ENCODE measurements around the gene TDRD12. TPM values are rescaled to one million over a fixed set of nuclear protein-coding genes. Genes with fewer than 3 reads are reported as not detected.
"Not testable (repeated sequence)": the region's sequence is repeated elsewhere in the genome, so short reads cannot be mapped to it uniquely, and the experiment has no call there.

The TDRD12 gene
- total RNA-seq, 2 donors from 2014 or later = 0.52 TPM; not detected in 1

DNA sequence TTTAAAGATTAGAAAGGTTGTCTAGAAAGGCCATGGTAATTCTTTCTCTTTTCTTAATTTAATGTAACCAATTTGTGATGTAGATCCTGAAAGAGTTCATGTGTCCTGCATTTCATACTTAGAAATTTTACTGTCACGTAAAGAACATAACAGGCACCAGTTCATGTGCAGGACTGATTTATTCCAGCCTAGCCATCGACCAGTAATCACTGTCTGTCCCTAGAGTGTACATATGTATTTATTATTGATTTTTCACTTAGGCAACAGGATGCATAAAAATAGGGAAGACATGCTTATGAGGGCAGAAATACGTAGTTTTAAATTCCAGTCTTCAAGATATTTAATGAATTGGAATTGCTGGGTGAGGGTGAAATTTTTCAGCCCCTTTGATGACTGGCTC lies 37.6 kb downstream of the TDRD12 start:
- no peaks in the 10 kb centered on the region for H3K36me3 ChIP-seq (replicated peaks in 1 of 2; ENCODE audit: insufficient read depth in 1 of 2, low read depth in 2 of 2)
- TF ChIP-seq CTCF (IDR thresholded peaks at IDR 0.05) (no peak), POLR2A (IDR thresholded peaks at IDR 0.05) (no peak)
- no peak overlapping the region for H3K27ac ChIP-seq
- DNase-seq = no peak
- intact Hi-C loops (cut with DNase I) = no loop called here
- no peak for ATAC-seq
- no peaks in the 10 kb centered on the region for H3K27me3 ChIP-seq
- no peaks in the 10 kb centered on the region for H3K4me1 ChIP-seq
- no peak overlapping the region for H3K4me3 ChIP-seq
- 70 to 73% methylated on average over 3 of the region's 3 CpGs for WGBS, 2 donors
- no peaks in the 10 kb centered on the region for H3K9me3 ChIP-seq

- H3K27ac ChIP-seq; H3K9me3 ChIP-seq; H3K4me1 ChIP-seq; DNase-seq; H3K27me3 ChIP-seq; H3K4me3 ChIP-seq; intact Hi-C loops (cut with DNase I); H3K36me3 ChIP-seq (replicated peaks in 1 of 2; ENCODE audit: insufficient read depth in 1 of 2, low read depth in 2 of 2); ATAC-seq: not testable (repeated sequence)
- 79 to 87% methylated on average over 5 of the region's 5 CpGs for WGBS, 2 donors
Measured at GRCh38 chr19:32765365-32765764, 45.8 kb downstream of the TDRD12 start.

GRCh38 chr19:32767951-32768679 lies 48.5 kb downstream of the TDRD12 start:
- 84% methylated on average over 6 of the region's 6 CpGs for WGBS, 2 donors
- no peak for TF ChIP-seq CTCF (IDR thresholded peaks at IDR 0.05)
- TF ChIP-seq POLR2A (IDR thresholded peaks at IDR 0.05) = no peak
- no peak for DNase-seq
- Histone ChIP-seq H3K4me1 (no peaks in the 10 kb centered on the region), H3K27me3 (no peaks in the 10 kb centered on the region), H3K4me3 (no peak overlapping the region), H3K9me3 (no peaks in the 10 kb centered on the region), H3K36me3 (replicated peaks in 1 of 2; ENCODE audit: insufficient read depth in 1 of 2, low read depth in 2 of 2) (no peaks in the 10 kb centered on the region), H3K27ac (no peak overlapping the region)
- no peak for ATAC-seq
- intact Hi-C loops (cut with DNase I) = no loop called here

- no peaks in the 10 kb centered on the region for H3K27me3 ChIP-seq
- 81 to 85% methylated on average over 5 of the region's 5 CpGs for WGBS, 2 donors
- no peak overlapping the region for H3K4me3 ChIP-seq
- no peaks in the 10 kb centered on the region for H3K36me3 ChIP-seq (replicated peaks in 1 of 2; ENCODE audit: insufficient read depth in 1 of 2, low read depth in 2 of 2)
- H3K9me3 ChIP-seq = no peaks in the 10 kb centered on the region
- ATAC-seq (no peak), DNase-seq (no peak)
- TF ChIP-seq POLR2A (IDR thresholded peaks at IDR 0.05) = no peak
- TF ChIP-seq CTCF (IDR thresholded peaks at IDR 0.05) = no peak
- H3K4me1 ChIP-seq = no peaks in the 10 kb centered on the region
- H3K27ac ChIP-seq = no peak overlapping the region
- intact Hi-C loops (cut with DNase I) = no loop called here
Measured at GRCh38 chr19:32771596-32771995, 52.0 kb downstream of the TDRD12 start.

DNA sequence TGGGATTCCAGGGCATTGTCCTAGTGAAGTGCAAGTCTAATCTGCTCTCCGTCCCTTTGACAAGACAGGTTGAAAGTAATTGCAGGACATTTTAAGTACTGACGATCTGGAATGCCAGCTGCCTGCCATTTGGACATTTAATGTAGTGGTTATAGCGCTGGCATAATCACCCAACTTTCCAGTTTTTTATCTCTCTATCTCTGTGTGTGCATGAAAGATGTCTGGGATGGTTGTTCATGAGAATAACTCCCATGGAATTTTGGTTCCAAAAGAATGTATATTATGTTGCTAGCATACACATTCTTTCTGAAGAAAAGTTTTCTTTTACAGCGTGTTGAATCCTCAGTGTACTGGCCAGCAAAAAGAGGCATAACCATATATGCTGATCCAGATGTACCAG lies 53.6 kb downstream of the TDRD12 start:
- DNase-seq = no peak
- H3K36me3 ChIP-seq (replicated peaks in 1 of 2; ENCODE audit: insufficient read depth in 1 of 2, low read depth in 2 of 2) = no peaks in the 10 kb centered on the region
- H3K4me1 ChIP-seq = no peaks in the 10 kb centered on the region
- H3K27ac ChIP-seq = no peak overlapping the region
- intact Hi-C loops (cut with DNase I) = no loop called here
- no peak overlapping the region for H3K4me3 ChIP-seq
- TF ChIP-seq CTCF (IDR thresholded peaks at IDR 0.05) (no peak), POLR2A (IDR thresholded peaks at IDR 0.05) (no peak)
- no peaks in the 10 kb centered on the region for H3K9me3 ChIP-seq
- WGBS, 2 donors = 76 to 84% methylated on average over 4 of the region's 4 CpGs
- no peak for ATAC-seq
- no peaks in the 10 kb centered on the region for H3K27me3 ChIP-seq

Measured in body of pancreas (tissue), 4 donors.